Endothelial cell of umbilical vein (primary cell): Measurements from ENCODE around the gene LYRM7.

Experiments
- GATA2 ChIP-seq: IDR thresholded peaks from 2 replicates; pipeline ENCODE4 v1.7.0; 2011; ENCODE audit warnings: low read depth, mild to moderate bottlenecking, moderate library complexity, mixed read lengths, low read length; ENCODE audit not compliant: insufficient read length, insufficient read depth
- JUN ChIP-seq: IDR thresholded peaks from 2 replicates; pipeline ENCODE4 v1.6.1; 2011; ENCODE audit warnings: borderline replicate concordance, low read depth; ENCODE audit not compliant: insufficient read length, insufficient read depth
- POLR2A ChIP-seq: IDR thresholded peaks from 2 replicates; pipeline ENCODE4 v1.6.1; 2012; ENCODE audit warnings: low read depth, mild to moderate bottlenecking, control low read depth, low read length
- TF ChIP-seq, protein P1 (sequence below), 2 donors: IDR thresholded peaks; 1 replicate in 1 of 2; 2 replicates in 1 of 2; pipeline ENCODE4 v1.5.1; 2011; ENCODE audit warnings: low read length in 2 of 2, mild to moderate bottlenecking in 2 of 2, moderate library complexity in 2 of 2, control low read depth in 1 of 2, inconsistent platforms in 1 of 2, low read depth in 1 of 2; ENCODE audit not compliant: insufficient read depth in 1 of 2; ENCODE audit errors: extremely low read depth in 1 of 2
- TF ChIP-seq, protein P2 (sequence below): IDR thresholded peaks from 2 replicates; pipeline ENCODE4 v1.6.1; 2011; ENCODE audit not compliant: insufficient read depth, insufficient read length

GRCh38 chr5:131211669-131212068 lies 40.9 kb downstream of the LYRM7 start:
- TF ChIP-seq, protein P1, sequence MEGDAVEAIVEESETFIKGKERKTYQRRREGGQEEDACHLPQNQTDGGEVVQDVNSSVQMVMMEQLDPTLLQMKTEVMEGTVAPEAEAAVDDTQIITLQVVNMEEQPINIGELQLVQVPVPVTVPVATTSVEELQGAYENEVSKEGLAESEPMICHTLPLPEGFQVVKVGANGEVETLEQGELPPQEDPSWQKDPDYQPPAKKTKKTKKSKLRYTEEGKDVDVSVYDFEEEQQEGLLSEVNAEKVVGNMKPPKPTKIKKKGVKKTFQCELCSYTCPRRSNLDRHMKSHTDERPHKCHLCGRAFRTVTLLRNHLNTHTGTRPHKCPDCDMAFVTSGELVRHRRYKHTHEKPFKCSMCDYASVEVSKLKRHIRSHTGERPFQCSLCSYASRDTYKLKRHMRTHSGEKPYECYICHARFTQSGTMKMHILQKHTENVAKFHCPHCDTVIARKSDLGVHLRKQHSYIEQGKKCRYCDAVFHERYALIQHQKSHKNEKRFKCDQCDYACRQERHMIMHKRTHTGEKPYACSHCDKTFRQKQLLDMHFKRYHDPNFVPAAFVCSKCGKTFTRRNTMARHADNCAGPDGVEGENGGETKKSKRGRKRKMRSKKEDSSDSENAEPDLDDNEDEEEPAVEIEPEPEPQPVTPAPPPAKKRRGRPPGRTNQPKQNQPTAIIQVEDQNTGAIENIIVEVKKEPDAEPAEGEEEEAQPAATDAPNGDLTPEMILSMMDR (IDR thresholded peaks at IDR 0.05; ENCODE audit: extremely low read depth in 1 of 2, insufficient read depth in 1 of 2, low read depth in 1 of 2, low read length in 2 of 2), result no peak
- TF ChIP-seq GATA2 (no peak), POLR2A (no peak), JUN (no peak)
- TF ChIP-seq, protein P2, sequence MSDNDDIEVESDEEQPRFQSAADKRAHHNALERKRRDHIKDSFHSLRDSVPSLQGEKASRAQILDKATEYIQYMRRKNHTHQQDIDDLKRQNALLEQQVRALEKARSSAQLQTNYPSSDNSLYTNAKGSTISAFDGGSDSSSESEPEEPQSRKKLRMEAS, result no peak
